Tibial artery (tissue), 4 donors: Measurements from ENCODE around the gene DCAF10.

Source experiments
- DNase-seq, 2 donors: peaks; one replicate each; pipeline ENCODE4 v3.0.0-alpha.2; 2019
- H3K27ac ChIP-seq, 2 donors: fragments of 200-600 bp; sonication (generic) in 1 of 2; 1 replicate in 1 of 2; 2 replicates in 1 of 2; pipeline ENCODE4 v1.5.1; 2018 to 2019; ENCODE audit warnings: mild to moderate bottlenecking in 1 of 2
- H3K27me3 ChIP-seq, 2 donors: fragments of 200-600 bp; sonication (generic) in 1 of 2; one replicate each; pipeline versions ENCODE4 v1.5.1 to v1.6.0; 2016 to 2019
- H3K36me3 ChIP-seq, 3 donors: fragments of 200-600 bp; sonication (generic) in 2 of 3; one replicate each; pipeline ENCODE4 v1.5.1; 2016 to 2019; ENCODE audit warnings: mild to moderate bottlenecking in 2 of 3
- H3K4me1 ChIP-seq, 4 donors: fragments of 200-600 bp; sonication (generic) in 2 of 4; 1 replicate in 3 of 4; 2 replicates in 1 of 4; pipeline ENCODE4 v1.5.1; 2016 to 2019
- H3K4me3 ChIP-seq, 2 donors: fragments of 200-600 bp; sonication (generic) in 1 of 2; 1 replicate in 1 of 2; 2 replicates in 1 of 2; pipeline ENCODE4 v1.5.1; 2018 to 2019; ENCODE audit warnings: mild to moderate bottlenecking in 2 of 2
- H3K9me3 ChIP-seq, 3 donors: fragments of 200-600 bp; sonication (generic) in 1 of 3; one replicate each; pipeline ENCODE4 v1.5.1; 2016 to 2019
- intact Hi-C: fragments of 100-400 bp; cut with DNase I; formaldehyde crosslinking; loops from one replicate; pipeline ENCODE4 v1.15.0; 2023; ENCODE audit warnings: low total_unique reads
- TF ChIP-seq, protein P1 (sequence below), 2 experiments: fragments of 200-600 bp in 1 of 2; fragments of 450-650 bp in 1 of 2; IDR thresholded peaks; one replicate each; pipeline ENCODE4 v1.5.1; 2017 to 2019; ENCODE audit warnings: antibody characterized with exemption in 2 of 2, mild to moderate bottlenecking in 1 of 2, moderate library complexity in 1 of 2

DCAF10 gene

GRCh38 chr9:37897665-37898064 lies 97.1 kb downstream of the DCAF10 start:
- no peaks in the 10 kb centered on the region for H3K9me3 ChIP-seq
- DNase-seq, result no peak
- no peak overlapping the region for H3K27ac ChIP-seq
- intact Hi-C loops, result no loop called here
- H3K4me1 ChIP-seq, result peaks cover 0 to 8% (median 7%) of the 10 kb centered on the region in 4 donors
- TF ChIP-seq, protein P1, sequence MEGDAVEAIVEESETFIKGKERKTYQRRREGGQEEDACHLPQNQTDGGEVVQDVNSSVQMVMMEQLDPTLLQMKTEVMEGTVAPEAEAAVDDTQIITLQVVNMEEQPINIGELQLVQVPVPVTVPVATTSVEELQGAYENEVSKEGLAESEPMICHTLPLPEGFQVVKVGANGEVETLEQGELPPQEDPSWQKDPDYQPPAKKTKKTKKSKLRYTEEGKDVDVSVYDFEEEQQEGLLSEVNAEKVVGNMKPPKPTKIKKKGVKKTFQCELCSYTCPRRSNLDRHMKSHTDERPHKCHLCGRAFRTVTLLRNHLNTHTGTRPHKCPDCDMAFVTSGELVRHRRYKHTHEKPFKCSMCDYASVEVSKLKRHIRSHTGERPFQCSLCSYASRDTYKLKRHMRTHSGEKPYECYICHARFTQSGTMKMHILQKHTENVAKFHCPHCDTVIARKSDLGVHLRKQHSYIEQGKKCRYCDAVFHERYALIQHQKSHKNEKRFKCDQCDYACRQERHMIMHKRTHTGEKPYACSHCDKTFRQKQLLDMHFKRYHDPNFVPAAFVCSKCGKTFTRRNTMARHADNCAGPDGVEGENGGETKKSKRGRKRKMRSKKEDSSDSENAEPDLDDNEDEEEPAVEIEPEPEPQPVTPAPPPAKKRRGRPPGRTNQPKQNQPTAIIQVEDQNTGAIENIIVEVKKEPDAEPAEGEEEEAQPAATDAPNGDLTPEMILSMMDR (IDR thresholded peaks at IDR 0.05), result no peak
- no peak overlapping the region for H3K4me3 ChIP-seq
- no peaks in the 10 kb centered on the region for H3K27me3 ChIP-seq
- peaks cover 47 to 69% (median 52%) of the 10 kb centered on the region in 3 donors for H3K36me3 ChIP-seq

GRCh38 chr9:37899041-37899440 lies 98.4 kb downstream of the DCAF10 start:
- no peak overlapping the region for H3K4me3 ChIP-seq
- peaks cover 0 to 15% (median 12%) of the 10 kb centered on the region in 4 donors for H3K4me1 ChIP-seq
- H3K27ac ChIP-seq, result no peak overlapping the region
- peaks cover 37 to 55% (median 39%) of the 10 kb centered on the region in 3 donors for H3K36me3 ChIP-seq
- H3K27me3 ChIP-seq, result no peaks in the 10 kb centered on the region
- intact Hi-C loops, result no loop called here
- H3K9me3 ChIP-seq, result no peaks in the 10 kb centered on the region
- DNase-seq, result no peak
- TF ChIP-seq, protein P1 (IDR thresholded peaks at IDR 0.05), result no peak

GRCh38 chr9:37902131-37902530 lies 101.5 kb downstream of the DCAF10 start:
- H3K36me3 ChIP-seq, result peaks cover 18 to 25% (median 18%) of the 10 kb centered on the region in 3 donors
- H3K4me3 ChIP-seq, result no peak overlapping the region
- H3K9me3 ChIP-seq, result no peaks in the 10 kb centered on the region
- peaks cover 0 to 23% (median 21%) of the 10 kb centered on the region in 4 donors for H3K4me1 ChIP-seq
- no peak overlapping the region for H3K27ac ChIP-seq
- no peak for DNase-seq
- intact Hi-C loops, result loop anchor here (5.0 to 10.0 kb wide), 3 partner anchors 157 to 520 kb away; partner anchors contain the start of gene IGFBPL1
- no peaks in the 10 kb centered on the region for H3K27me3 ChIP-seq
- TF ChIP-seq, protein P1 (IDR thresholded peaks at IDR 0.05), result no peak

- Histone ChIP-seq H3K4me3 (peak overlapping the region; percentile 72 to 83), H3K27ac (peak overlapping the region; percentile 78 to 80), H3K9me3 (no peaks in the 10 kb centered on the region), H3K27me3 (no peaks in the 10 kb centered on the region), H3K36me3 (peaks cover 13 to 16% (median 16%) of the 10 kb centered on the region in 3 donors), H3K4me1 (peaks cover 0 to 23% (median 21%) of the 10 kb centered on the region in 4 donors)
- intact Hi-C loops, result loop anchor here (5.0 to 10.0 kb wide), 3 partner anchors 158 to 519 kb away; partner anchors contain the start of gene IGFBPL1
- TF ChIP-seq, protein P1 (IDR thresholded peaks at IDR 0.05), result no peak
- DNase-seq, result peak in 1 of 2 donors; percentile 20
Observed at GRCh38 chr9:37902796-37903646, 102.4 kb downstream of the DCAF10 start.

DNA sequence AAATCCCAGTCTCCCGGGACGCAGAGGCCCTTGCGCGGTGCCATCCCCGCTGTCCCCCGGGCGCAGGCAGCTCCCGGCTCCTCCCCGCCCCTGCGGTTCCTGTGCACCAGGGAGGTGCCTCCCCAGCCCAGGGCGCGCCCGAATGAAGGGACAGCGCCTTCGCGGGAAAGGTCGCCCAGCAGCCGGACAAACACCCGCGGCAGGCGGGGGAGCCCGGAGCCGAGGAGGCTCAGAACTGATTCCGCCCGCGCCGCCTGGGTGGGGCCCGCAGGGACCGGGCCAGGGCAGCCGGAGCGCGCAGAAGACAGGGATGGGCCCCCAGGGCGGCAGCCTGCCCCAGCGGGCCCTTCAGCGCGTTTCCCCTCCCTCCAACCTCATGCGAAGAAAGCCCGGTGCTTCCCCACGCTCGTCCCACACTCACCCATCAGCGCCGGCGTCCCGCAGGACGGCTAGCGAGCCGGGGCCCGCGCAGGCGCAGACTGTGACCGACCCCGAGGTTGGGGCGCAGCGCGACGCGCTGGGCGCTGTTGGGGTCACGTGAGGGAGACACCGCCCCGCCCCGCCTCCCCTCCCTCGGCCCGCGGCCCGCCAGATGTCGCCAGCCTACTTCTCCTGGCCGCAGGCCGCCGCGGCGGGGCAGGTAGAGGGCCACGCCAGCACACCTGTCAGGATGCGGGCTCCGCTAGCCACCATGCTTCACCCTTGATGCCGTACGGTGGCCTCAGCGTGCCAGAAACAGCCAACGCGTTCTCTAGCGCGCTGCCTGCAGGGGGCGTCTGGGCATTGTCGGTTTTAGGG lies 103.2 kb downstream of the DCAF10 start, which contains the start of gene SLC25A51:
Gene SLC25A51, minus strand, starts transcription at position 481 of the 798 bp plus-strand sequence. CDS start 15,577 bp downstream, outside the sequence.
- Histone ChIP-seq H3K4me1 (peaks cover 0 to 23% (median 21%) of the 10 kb centered on the region in 4 donors), H3K27me3 (no peaks in the 10 kb centered on the region), H3K9me3 (no peaks in the 10 kb centered on the region), H3K27ac (peak within 1 kb of the TSS; percentile 78 to 80), H3K36me3 (peaks cover 7 to 8% (median 8%) of the 10 kb centered on the region in 3 donors), H3K4me3 (peak within 1 kb of the TSS; percentile 72 to 83)
- intact Hi-C loops, result loop anchor here (5.0 to 10.0 kb wide), 3 partner anchors 159 to 518 kb away; partner anchors contain the start of gene IGFBPL1
- peak; percentile 92 to 96 for DNase-seq
- TF ChIP-seq, protein P1 (IDR thresholded peaks at IDR 0.05), result peak; percentile 89 to 96
